Measurements from ENCODE around the gene ESRRB.

ESRRB gene

GRCh38 chr14:76422662-76423061 is 46.7 kb downstream of the ESRRB start:
- no peak for DNase-seq (ENCODE audit: low read depth)
- H3K4me3 ChIP-seq (ENCODE audit: low read length) = no peak overlapping the region
- no peak for TF ChIP-seq CTCF (conservative IDR thresholded peaks at IDR 0.05; ENCODE audit: low read length)

GRCh38 chr14:76423534-76423933 is 47.6 kb downstream of the ESRRB start:
- no peak for DNase-seq (ENCODE audit: low read depth)
- no peak overlapping the region for H3K4me3 ChIP-seq (ENCODE audit: low read length)
- no peak for TF ChIP-seq CTCF (conservative IDR thresholded peaks at IDR 0.05; ENCODE audit: low read length)

- no peak overlapping the region for H3K4me3 ChIP-seq (ENCODE audit: low read length)
- no peak for DNase-seq (ENCODE audit: low read depth)
- TF ChIP-seq CTCF (conservative IDR thresholded peaks at IDR 0.05; ENCODE audit: low read length) = no peak
Observed at GRCh38 chr14:76424359-76424758, 48.4 kb downstream of the ESRRB start.

- no peak overlapping the region for H3K4me3 ChIP-seq (ENCODE audit: low read length)
Observed at GRCh38 chr14:76426161-76426696, 50.3 kb downstream of the ESRRB start.

GRCh38 chr14:76428611-76429010 is 52.7 kb downstream of the ESRRB start:
- no peak overlapping the region for H3K4me3 ChIP-seq (ENCODE audit: low read length)
- no peak for TF ChIP-seq CTCF (conservative IDR thresholded peaks at IDR 0.05; ENCODE audit: low read length)
- no peak for DNase-seq (ENCODE audit: low read depth)

More at GRCh38 chr14:76426161-76426696, 50.3 kb downstream of the ESRRB start:
- no peak for TF ChIP-seq CTCF (conservative IDR thresholded peaks at IDR 0.05; ENCODE audit: low read length)
- DNase-seq (ENCODE audit: low read depth) = no peak

GRCh38 chr14:76430017-76430416 is 54.1 kb downstream of the ESRRB start:
- no peak for TF ChIP-seq CTCF (conservative IDR thresholded peaks at IDR 0.05; ENCODE audit: low read length)
- DNase-seq (ENCODE audit: low read depth) = no peak
- no peak overlapping the region for H3K4me3 ChIP-seq (ENCODE audit: low read length)

GRCh38 chr14:76430475-76430980 is 54.6 kb downstream of the ESRRB start:
- no peak for DNase-seq (ENCODE audit: low read depth)
- TF ChIP-seq CTCF (conservative IDR thresholded peaks at IDR 0.05; ENCODE audit: low read length) = no peak
- no peak overlapping the region for H3K4me3 ChIP-seq (ENCODE audit: low read length)

Data from AG10803 (cell line).